Measurements from ENCODE around the gene TMC3. TPM values are rescaled to one million over a fixed set of nuclear protein-coding genes. Genes with fewer than 3 reads are reported as not detected.

Gene TMC3
- total RNA-seq, 4 donors from 2014 or later = 0.16 to 0.81 (median 0.36) TPM

DNA sequence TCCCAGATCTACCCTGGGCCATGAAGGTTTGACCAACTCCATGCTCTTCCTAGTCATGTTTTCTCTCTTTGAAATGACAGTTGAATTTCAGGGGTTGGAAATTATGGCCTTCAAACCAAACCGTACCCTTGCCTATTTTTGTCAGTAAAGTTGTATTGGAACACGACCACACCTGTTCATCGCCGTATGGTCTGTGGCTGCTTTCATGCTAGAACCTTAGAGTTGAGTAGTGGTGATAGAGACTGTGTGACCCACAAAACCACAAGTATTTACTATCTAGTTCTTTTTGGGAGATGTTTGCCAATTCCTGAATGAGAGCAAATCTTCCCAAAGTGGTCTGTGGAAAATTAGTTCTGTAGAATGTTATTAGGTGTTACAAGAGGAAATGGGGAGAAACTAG is 26.1 kb downstream of the TMC3 start:
- Histone ChIP-seq H3K36me3 (no peaks in the 10 kb centered on the region), H3K4me3 (no peak overlapping the region), H3K27me3 (no peaks in the 10 kb centered on the region), H3K9me3 (no peaks in the 10 kb centered on the region), H3K27ac (no peak overlapping the region), H3K4me1 (no peaks in the 10 kb centered on the region)
- TF ChIP-seq EP300 (IDR thresholded peaks at IDR 0.05) (no peak), CTCF (IDR thresholded peaks at IDR 0.05) (no peak), POLR2A (IDR thresholded peaks at IDR 0.05) (no peak), POLR2AphosphoS5 (IDR thresholded peaks at IDR 0.05) (no peak)
- WGBS, 2 donors (ENCODE audit: low coverage in 1 of 2) = 100% methylated on average over 3 to 4 of the region's 4 CpGs
- no peak for ATAC-seq

DNA sequence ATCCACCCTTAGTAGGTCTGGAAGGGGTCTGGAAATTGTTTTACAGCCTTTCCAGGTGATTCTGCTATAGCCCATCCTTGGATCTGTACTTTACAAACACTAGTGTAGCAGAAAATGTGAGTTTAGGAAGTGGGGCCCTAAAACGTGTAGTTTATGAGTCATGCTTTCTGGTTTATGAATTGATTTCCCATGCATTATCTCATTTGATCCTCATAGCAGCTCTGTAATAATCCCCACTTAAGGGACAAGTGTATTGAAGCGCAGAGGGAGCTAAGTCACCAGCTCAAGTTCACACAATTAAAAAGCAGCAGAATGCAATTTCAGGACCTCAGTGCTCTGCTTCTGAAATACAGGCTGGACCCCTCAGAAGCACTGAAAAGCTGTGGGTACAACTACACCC is 27.4 kb downstream of the TMC3 start:
- Histone ChIP-seq H3K4me1 (no peaks in the 10 kb centered on the region), H3K9me3 (no peaks in the 10 kb centered on the region), H3K4me3 (no peak overlapping the region), H3K36me3 (no peaks in the 10 kb centered on the region), H3K27me3 (no peaks in the 10 kb centered on the region), H3K27ac (no peak overlapping the region)
- 50% methylated on average over 2 of the region's 2 CpGs; no CpG with 5 or more reads in 1 of the 2 donors for WGBS, 2 donors (ENCODE audit: low coverage in 1 of 2)
- TF ChIP-seq POLR2AphosphoS5 (IDR thresholded peaks at IDR 0.05) = no peak
- TF ChIP-seq EP300 (IDR thresholded peaks at IDR 0.05) = no peak
- no peak for TF ChIP-seq CTCF (IDR thresholded peaks at IDR 0.05)
- TF ChIP-seq POLR2A (IDR thresholded peaks at IDR 0.05) = no peak
- ATAC-seq = no peak

GRCh38 chr15:81343371-81343770 is 30.6 kb downstream of the TMC3 start:
- H3K27ac ChIP-seq = no peak overlapping the region
- no peaks in the 10 kb centered on the region for H3K27me3 ChIP-seq
- H3K36me3 ChIP-seq = no peaks in the 10 kb centered on the region
- WGBS, 2 donors (ENCODE audit: low coverage in 1 of 2) = 92 to 96% methylated on average over 4 of the region's 4 CpGs
- ATAC-seq = no peak
- H3K9me3 ChIP-seq = no peaks in the 10 kb centered on the region
- TF ChIP-seq POLR2A (IDR thresholded peaks at IDR 0.05) = no peak
- no peak for TF ChIP-seq CTCF (IDR thresholded peaks at IDR 0.05)
- TF ChIP-seq POLR2AphosphoS5 (IDR thresholded peaks at IDR 0.05) = no peak
- no peak for TF ChIP-seq EP300 (IDR thresholded peaks at IDR 0.05)
- peaks cover 0 to 9% (median 6%) of the 10 kb centered on the region in 3 donors for H3K4me1 ChIP-seq
- no peak overlapping the region for H3K4me3 ChIP-seq

GRCh38 chr15:81341351-81341750 is 32.7 kb downstream of the TMC3 start:
- no peaks in the 10 kb centered on the region for H3K9me3 ChIP-seq
- no peaks in the 10 kb centered on the region for H3K36me3 ChIP-seq
- no peak overlapping the region for H3K4me3 ChIP-seq
- H3K27me3 ChIP-seq = no peaks in the 10 kb centered on the region
- ATAC-seq = no peak
- WGBS, 2 donors (ENCODE audit: low coverage in 1 of 2) = 94 to 100% methylated on average over 2 to 3 of the region's 4 CpGs
- H3K27ac ChIP-seq = no peak overlapping the region
- TF ChIP-seq CTCF (IDR thresholded peaks at IDR 0.05) = no peak
- no peak for TF ChIP-seq POLR2A (IDR thresholded peaks at IDR 0.05)
- no peak for TF ChIP-seq POLR2AphosphoS5 (IDR thresholded peaks at IDR 0.05)
- no peak for TF ChIP-seq EP300 (IDR thresholded peaks at IDR 0.05)
- H3K4me1 ChIP-seq = peaks cover 0 to 23% (median 11%) of the 10 kb centered on the region in 3 donors

- Histone ChIP-seq H3K27me3 (no peaks in the 10 kb centered on the region), H3K36me3 (no peaks in the 10 kb centered on the region), H3K27ac (no peak overlapping the region), H3K4me3 (no peak overlapping the region), H3K9me3 (no peaks in the 10 kb centered on the region), H3K4me1 (peaks cover 0 to 23% (median 11%) of the 10 kb centered on the region in 3 donors)
- 78 to 90% methylated on average over 2 to 4 of the region's 4 CpGs for WGBS, 2 donors (ENCODE audit: low coverage in 1 of 2)
- no peak for ATAC-seq
- TF ChIP-seq POLR2AphosphoS5 (IDR thresholded peaks at IDR 0.05) (no peak), EP300 (IDR thresholded peaks at IDR 0.05) (no peak), POLR2A (IDR thresholded peaks at IDR 0.05) (no peak), CTCF (IDR thresholded peaks at IDR 0.05) (no peak)
Observed at GRCh38 chr15:81339851-81340250, 34.2 kb downstream of the TMC3 start.
